Upper lobe of left lung (tissue), 4 donors: ENCODE data around the gene ANKS1B.

Source experiments
- CTCF ChIP-seq, 6 experiments: fragments of 450-650 bp in 4 of 6; fragments of 200-600 bp in 2 of 6; sonication (generic) in 2 of 6; IDR thresholded peaks; one replicate each; pipeline ENCODE4 v1.5.1; 2016 to 2019; ENCODE audit warnings: antibody characterized with exemption in 6 of 6
- POLR2A ChIP-seq, 4 donors: fragments of 450-650 bp; IDR thresholded peaks; one replicate each; pipeline ENCODE4 v1.5.1; 2016 to 2017; ENCODE audit warnings: antibody characterized with exemption in 4 of 4, mild to moderate bottlenecking in 2 of 4
- POLR2AphosphoS5 ChIP-seq, 2 donors: sonication (generic); formaldehyde crosslinking; IDR thresholded peaks; one replicate each; pipeline ENCODE4 v1.5.1; 2017; ENCODE audit warnings: antibody characterized with exemption in 2 of 2

- TF ChIP-seq POLR2A (IDR thresholded peaks at IDR 0.05) (no peak), CTCF (IDR thresholded peaks at IDR 0.05) (no peak), POLR2AphosphoS5 (IDR thresholded peaks at IDR 0.05) (no peak)
Measured at GRCh38 chr12:100031836-100032235, 47.1 kb upstream of the ANKS1B start.
